PFSK-1 (cell line): Measurements from ENCODE around the gene ADGRA1.

Source experiments
- FOXP2 ChIP-seq: optimal IDR thresholded peaks from 2 replicates; pipeline ENCODE3; 2011; ENCODE audit warnings: borderline replicate concordance, control low read depth, inconsistent platforms; ENCODE audit not compliant: insufficient read depth; ENCODE audit errors: extremely low read length, extremely low read depth
- POLR2AphosphoS5 ChIP-seq: IDR thresholded peaks from 2 replicates; pipeline ENCODE4 v1.6.1; 2012; ENCODE audit warnings: low read depth, mild to moderate bottlenecking, control low read depth, low read length, moderate library complexity
- SIN3A ChIP-seq: IDR thresholded peaks from 2 replicates; pipeline ENCODE4 v1.6.1; 2012; ENCODE audit warnings: mild to moderate bottlenecking, low read length, moderate library complexity, borderline replicate concordance; ENCODE audit not compliant: insufficient read depth
- TAF1 ChIP-seq: IDR thresholded peaks from 2 replicates; pipeline ENCODE4 v1.6.1; 2012; ENCODE audit warnings: low read length, control low read depth, borderline replicate concordance; ENCODE audit not compliant: insufficient read depth
- TF ChIP-seq, protein P1 (sequence below), 2 experiments: IDR thresholded peaks; 2 replicates each; pipeline versions ENCODE4 v1.6.1 to v1.8.0; 2011 to 2012; ENCODE audit warnings: low read depth in 2 of 2, low read length in 2 of 2, control low read depth in 1 of 2, inconsistent platforms in 1 of 2, mild to moderate bottlenecking in 1 of 2, moderate library complexity in 1 of 2; ENCODE audit not compliant: insufficient read depth in 1 of 2

DNA sequence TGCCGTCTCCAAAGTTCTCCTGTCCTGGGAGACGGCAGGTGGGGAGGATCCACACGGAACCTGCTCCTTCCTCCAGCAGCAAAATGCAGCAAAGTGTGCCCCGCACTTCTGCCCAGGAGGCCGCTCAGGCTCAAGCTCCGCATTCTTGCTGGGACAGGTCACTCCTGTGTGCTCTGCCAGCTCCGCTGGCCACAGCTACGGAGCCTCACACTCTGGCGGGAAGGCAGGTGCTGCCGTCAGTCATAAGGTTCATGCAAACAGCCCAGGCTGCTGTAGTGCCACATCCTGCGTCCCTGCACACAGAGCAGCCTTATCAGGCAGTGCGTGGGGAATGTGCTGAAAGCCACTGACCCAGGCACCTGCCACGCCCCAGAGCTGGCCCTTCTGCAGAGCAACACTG is 22.4 kb downstream of the ADGRA1 start:
- TF ChIP-seq POLR2AphosphoS5 (no peak), FOXP2 (no peak), SIN3A (no peak), TAF1 (no peak)
- TF ChIP-seq, protein P1, sequence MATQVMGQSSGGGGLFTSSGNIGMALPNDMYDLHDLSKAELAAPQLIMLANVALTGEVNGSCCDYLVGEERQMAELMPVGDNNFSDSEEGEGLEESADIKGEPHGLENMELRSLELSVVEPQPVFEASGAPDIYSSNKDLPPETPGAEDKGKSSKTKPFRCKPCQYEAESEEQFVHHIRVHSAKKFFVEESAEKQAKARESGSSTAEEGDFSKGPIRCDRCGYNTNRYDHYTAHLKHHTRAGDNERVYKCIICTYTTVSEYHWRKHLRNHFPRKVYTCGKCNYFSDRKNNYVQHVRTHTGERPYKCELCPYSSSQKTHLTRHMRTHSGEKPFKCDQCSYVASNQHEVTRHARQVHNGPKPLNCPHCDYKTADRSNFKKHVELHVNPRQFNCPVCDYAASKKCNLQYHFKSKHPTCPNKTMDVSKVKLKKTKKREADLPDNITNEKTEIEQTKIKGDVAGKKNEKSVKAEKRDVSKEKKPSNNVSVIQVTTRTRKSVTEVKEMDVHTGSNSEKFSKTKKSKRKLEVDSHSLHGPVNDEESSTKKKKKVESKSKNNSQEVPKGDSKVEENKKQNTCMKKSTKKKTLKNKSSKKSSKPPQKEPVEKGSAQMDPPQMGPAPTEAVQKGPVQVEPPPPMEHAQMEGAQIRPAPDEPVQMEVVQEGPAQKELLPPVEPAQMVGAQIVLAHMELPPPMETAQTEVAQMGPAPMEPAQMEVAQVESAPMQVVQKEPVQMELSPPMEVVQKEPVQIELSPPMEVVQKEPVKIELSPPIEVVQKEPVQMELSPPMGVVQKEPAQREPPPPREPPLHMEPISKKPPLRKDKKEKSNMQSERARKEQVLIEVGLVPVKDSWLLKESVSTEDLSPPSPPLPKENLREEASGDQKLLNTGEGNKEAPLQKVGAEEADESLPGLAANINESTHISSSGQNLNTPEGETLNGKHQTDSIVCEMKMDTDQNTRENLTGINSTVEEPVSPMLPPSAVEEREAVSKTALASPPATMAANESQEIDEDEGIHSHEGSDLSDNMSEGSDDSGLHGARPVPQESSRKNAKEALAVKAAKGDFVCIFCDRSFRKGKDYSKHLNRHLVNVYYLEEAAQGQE (IDR thresholded peaks at IDR 0.05; ENCODE audit: insufficient read depth in 1 of 2, low read depth in 2 of 2, low read length in 2 of 2) = no peak
